Activated CD8-positive, alpha-beta memory T cell treated with anti-CD3 and anti-CD28 coated beads, Interleukin-2, amount 10 ng/mL, durations not matched to agents 7 days and 5 days (primary cell): ENCODE data around the gene PTPRM. TPM values are rescaled to one million over a fixed set of nuclear protein-coding genes. Genes with fewer than 3 reads are reported as not detected.

Experiments
- ATAC-seq: fragments of 150-1000 bp; cut with Tn5 transposase; one replicate; pipeline ENCODE4 v1.10.0; 2021; ENCODE audit warnings: moderate library complexity
- CTCF ChIA-PET: fragments of 350-600 bp; sonication (Branson Sonifier 250); formaldehyde crosslinking; loops from one replicate; lab custom pipeline; 2021; ENCODE audit warnings: antibody characterized with exemption; lab: Charles Lee
- DNase-seq: peaks from one replicate; pipeline ENCODE4 v3.0.0-alpha.2; 2020
- H3K27ac Mint-ChIP-seq: one replicate; pipeline ENCODE4 v1.8.0; 2021; ENCODE audit warnings: mild to moderate bottlenecking, mixed read lengths
- H3K27me3 Mint-ChIP-seq: one replicate; pipeline ENCODE4 v1.8.0; 2021; ENCODE audit warnings: mixed read lengths
- H3K36me3 Mint-ChIP-seq: one replicate; pipeline ENCODE4 v1.8.0; 2021; ENCODE audit warnings: mild to moderate bottlenecking, mixed read lengths
- H3K4me1 Mint-ChIP-seq: one replicate; pipeline ENCODE4 v1.8.0; 2021; ENCODE audit warnings: mixed read lengths
- H3K4me3 Mint-ChIP-seq: one replicate; pipeline ENCODE4 v1.8.0; 2021; ENCODE audit warnings: mild to moderate bottlenecking, moderate library complexity, mixed read lengths
- H3K9me3 Mint-ChIP-seq: one replicate; pipeline ENCODE4 v1.8.0; 2022; ENCODE audit warnings: low read depth, mixed read lengths
- total RNA-seq, 2 experiments: library from RNA; stranded (reverse); gene quantifications; one replicate each; pipeline ENCODE4 v1.2.3, GENCODE V29; 2021

The PTPRM gene
- total RNA-seq, 2 experiments from 2014 or later = 3.1 to 5.7 TPM

DNA sequence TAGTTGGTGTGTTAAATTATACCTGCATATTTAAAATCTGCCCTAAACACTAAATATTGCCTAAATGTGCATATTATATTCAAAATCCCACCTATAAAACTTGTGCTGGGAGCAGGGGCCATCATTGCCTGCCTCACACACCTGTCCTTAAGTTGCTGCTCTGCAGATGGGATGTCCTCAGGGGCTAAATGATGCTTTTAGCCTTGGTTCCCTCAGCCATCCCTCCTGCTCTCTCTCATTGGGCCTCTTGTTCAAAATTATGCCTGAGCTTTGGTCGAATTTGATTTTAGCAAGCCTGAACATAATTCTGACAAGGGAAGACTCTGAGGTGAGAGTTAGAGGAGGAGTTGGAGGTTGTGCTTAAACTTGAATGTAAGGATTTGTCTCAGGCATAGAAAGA lies 723.8 kb downstream of the PTPRM start:
- no peak for DNase-seq
- CTCF ChIA-PET = no interaction called here
- Mint-ChIP-seq H3K27ac (no peak overlapping the region), H3K27me3 (no peaks in the 10 kb centered on the region), H3K4me1 (no peaks in the 10 kb centered on the region), H3K4me3 (no peak overlapping the region), H3K9me3 (no peaks in the 10 kb centered on the region), H3K36me3 (no peaks in the 10 kb centered on the region)
- no peak for ATAC-seq

DNA sequence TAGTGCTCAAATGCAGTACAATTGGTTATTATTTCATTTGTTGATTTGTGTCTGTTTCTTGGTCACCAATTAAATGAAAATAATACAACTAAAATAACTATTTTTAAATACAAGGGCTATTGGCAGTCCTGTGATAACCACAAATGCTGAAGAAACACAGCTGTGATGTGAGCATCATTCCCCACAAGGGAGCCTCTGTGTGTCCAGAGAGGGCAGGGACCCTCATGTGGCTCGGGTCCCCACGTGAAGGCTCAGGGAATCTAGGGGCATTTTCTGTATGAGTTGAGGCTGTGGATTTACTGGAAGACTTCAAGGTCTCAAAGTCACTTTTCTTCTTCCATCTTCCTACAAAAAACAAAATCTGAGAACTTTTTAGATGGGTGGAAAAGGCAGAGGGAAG lies 726.1 kb downstream of the PTPRM start:
- ATAC-seq (no peak), DNase-seq (no peak)
- Mint-ChIP-seq H3K4me3 (no peak overlapping the region), H3K27me3 (no peaks in the 10 kb centered on the region), H3K4me1 (no peaks in the 10 kb centered on the region), H3K27ac (no peak overlapping the region), H3K36me3 (no peaks in the 10 kb centered on the region), H3K9me3 (no peaks in the 10 kb centered on the region)
- CTCF ChIA-PET = no interaction called here

DNA sequence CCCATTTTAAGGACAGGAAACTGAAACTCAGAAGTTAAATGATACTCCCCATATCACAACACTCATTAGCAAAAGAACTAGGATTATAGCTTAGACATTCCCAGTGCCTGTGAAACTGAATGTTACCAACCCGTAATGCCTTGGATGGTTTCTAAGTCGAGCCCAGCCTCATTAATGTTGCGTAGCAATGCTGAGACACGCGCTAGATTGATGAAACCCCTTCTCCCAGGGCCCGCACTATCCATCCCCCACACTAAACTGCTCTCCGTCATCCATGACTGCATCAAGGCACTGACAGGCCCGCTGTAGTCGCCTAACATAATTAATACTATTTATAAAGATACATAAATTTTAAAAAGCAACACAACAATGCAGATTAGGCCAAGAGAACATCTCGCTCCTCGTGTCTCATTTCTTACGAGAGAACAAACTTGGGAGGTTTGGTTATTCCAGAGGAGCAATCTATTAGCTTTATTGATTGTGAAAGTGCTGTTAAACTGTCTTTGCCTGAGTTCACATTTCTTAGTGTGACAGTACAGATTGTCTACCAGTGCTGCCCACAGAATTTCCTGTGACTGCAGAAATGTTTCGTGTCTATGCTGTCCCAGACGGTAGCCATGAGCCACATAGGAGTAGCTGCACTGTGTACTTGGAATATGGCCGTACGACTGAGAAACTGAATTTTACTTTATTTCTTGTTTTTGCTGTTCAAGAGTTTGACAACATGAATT lies 729.9 kb downstream of the PTPRM start:
- H3K36me3 Mint-ChIP-seq = no peaks in the 10 kb centered on the region
- CTCF ChIA-PET = no interaction called here
- no peak for ATAC-seq
- no peak for DNase-seq
- no peaks in the 10 kb centered on the region for H3K27me3 Mint-ChIP-seq
- no peaks in the 10 kb centered on the region for H3K9me3 Mint-ChIP-seq
- no peaks in the 10 kb centered on the region for H3K4me1 Mint-ChIP-seq
- H3K27ac Mint-ChIP-seq = no peak overlapping the region
- H3K4me3 Mint-ChIP-seq = no peak overlapping the region

DNA sequence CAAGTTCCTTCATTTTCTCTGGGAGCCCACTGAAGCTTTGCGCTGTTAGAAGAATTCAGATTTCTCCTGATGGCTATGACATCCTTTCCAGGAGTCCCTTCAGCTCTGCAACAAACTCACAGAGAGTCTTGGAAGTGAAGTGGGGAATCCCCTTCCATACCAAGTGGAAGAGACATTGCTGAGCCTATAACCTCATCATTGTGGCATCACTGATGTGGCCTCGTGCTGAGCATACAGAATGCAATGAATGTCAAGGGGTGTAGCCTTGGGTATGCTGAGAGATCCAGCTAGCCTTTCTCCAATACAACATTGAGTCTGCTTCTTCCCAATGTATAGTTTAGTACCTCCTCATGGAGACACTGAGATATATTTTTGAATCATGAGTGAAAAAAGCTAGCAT lies 731.1 kb downstream of the PTPRM start:
- H3K27me3 Mint-ChIP-seq = no peaks in the 10 kb centered on the region
- no peak for ATAC-seq
- no peaks in the 10 kb centered on the region for H3K4me1 Mint-ChIP-seq
- H3K27ac Mint-ChIP-seq = no peak overlapping the region
- H3K4me3 Mint-ChIP-seq = no peak overlapping the region
- DNase-seq = no peak
- H3K9me3 Mint-ChIP-seq = no peaks in the 10 kb centered on the region
- CTCF ChIA-PET = no interaction called here
- H3K36me3 Mint-ChIP-seq = no peaks in the 10 kb centered on the region

DNA sequence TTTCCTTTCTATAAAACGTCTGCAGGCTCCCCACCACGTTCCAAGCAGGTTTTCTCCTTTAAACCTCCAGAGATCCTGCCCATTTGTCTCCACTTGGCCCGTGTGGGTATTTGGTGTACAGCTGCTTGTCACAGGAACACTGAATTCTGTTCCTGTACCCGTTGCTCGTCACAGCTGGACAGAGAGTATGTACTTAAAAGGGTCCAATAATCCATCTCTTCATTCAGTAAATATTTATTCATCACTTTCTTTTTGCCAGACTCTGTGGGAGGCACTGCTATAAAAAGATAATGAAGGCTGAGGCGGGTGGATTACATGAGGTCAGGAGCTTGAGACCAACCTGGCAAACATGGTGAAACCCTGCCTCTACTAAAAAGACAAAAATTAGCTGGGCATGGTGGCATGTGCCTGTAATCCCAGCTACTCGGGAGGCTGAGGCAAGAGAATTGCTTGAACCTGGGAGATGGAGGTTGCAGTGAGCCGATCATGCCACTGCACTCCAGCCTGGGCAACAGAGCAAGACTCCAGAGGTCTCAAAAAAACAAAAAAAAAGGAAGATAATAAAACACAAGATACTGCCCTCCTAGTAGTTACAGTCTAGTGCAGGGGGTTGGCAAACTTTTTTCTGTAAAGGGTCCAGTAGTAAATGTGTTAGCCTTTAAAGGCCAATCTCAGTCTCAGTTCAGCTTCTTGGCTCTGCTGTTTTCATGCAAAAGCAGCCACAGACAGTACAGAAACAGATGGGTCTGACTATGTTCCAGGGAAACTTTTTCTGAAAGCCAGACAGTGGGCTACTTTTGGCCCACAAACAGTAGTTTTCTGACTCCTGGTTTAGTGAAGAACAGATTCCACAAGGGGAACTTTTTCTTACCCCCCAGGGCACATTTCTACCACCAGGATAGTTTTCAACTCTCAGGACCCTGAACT lies 732.2 kb downstream of the PTPRM start:
- ATAC-seq (no peak), DNase-seq (no peak)
- H3K9me3 Mint-ChIP-seq = no peaks in the 10 kb centered on the region
- no peaks in the 10 kb centered on the region for H3K36me3 Mint-ChIP-seq
- no peak overlapping the region for H3K4me3 Mint-ChIP-seq
- H3K27me3 Mint-ChIP-seq = no peaks in the 10 kb centered on the region
- no peaks in the 10 kb centered on the region for H3K4me1 Mint-ChIP-seq
- H3K27ac Mint-ChIP-seq = no peak overlapping the region
- CTCF ChIA-PET = no interaction called here

DNA sequence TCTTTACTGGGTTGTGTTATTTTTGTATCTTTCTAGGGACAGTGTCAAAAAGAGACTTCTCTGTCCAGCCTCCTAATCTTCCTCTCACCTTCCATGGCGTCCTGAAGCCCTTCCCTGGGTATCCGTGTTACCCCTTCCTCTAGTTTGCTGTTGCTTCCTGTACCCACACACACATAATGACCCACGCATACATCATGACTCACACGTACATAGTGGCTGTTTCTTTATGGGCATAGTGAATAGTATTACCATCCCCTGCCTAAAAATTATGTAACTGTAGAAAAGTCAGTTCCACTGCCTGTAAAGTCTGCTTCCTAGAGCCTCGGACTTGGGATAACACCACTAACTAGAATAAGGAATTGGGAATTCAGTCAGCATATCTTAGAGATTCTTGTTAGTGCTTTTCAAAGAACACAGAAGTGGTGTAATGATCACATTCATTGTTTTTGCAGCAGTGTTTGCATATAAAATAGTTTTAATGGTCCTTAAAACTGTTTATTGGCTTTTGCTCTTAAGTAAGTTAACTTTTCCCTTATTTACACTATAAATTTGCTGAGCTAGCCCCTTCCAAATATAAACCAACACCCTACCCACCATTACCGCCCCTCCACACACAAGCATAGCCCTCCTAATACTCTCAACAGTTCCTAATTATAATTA lies 733.8 kb downstream of the PTPRM start:
- no peaks in the 10 kb centered on the region for H3K27me3 Mint-ChIP-seq
- H3K4me3 Mint-ChIP-seq = no peak overlapping the region
- DNase-seq = no peak
- no peak overlapping the region for H3K27ac Mint-ChIP-seq
- no peaks in the 10 kb centered on the region for H3K36me3 Mint-ChIP-seq
- H3K4me1 Mint-ChIP-seq = no peaks in the 10 kb centered on the region
- no peaks in the 10 kb centered on the region for H3K9me3 Mint-ChIP-seq
- CTCF ChIA-PET = no interaction called here
- ATAC-seq = no peak

DNA sequence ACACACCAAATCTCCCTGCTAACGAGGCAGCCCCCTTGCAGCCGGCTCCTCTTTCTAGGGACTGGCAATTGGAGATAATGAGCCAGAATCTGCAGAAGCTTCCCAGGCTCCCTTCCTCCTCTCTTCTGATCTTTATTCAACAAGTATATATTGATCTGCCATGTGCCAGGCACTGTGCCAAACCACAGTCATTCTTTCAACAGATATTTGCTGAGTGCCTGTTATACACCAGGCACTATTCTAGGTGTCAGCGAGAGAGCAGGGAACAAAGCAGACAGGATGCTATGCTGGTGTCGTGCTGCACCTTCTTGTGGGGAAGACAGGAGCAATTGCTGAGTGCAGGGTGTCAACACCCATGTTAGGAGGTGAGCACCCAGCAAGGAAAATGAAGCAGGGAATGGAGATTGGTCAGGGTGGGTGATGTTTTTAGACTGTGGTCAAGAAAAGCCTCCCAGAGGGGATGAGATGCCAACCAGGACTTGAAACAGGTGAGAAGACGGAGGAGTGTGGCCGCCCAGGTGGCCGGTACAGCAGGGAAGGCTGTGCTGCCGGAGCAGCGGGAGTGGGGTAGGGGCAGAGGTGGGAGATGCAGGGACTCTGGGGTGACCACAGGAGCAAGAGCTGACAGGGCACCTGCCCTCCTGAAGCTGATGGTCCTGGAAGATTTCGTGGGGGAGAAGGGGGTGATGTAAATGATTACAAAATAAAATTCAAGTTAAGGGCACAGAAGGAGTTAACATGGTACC lies 734.5 kb downstream of the PTPRM start:
- Mint-ChIP-seq H3K9me3 (no peaks in the 10 kb centered on the region), H3K4me3 (no peak overlapping the region), H3K27me3 (no peaks in the 10 kb centered on the region), H3K36me3 (no peaks in the 10 kb centered on the region), H3K4me1 (no peaks in the 10 kb centered on the region), H3K27ac (no peak overlapping the region)
- ATAC-seq = no peak
- CTCF ChIA-PET = no interaction called here
- no peak for DNase-seq

DNA sequence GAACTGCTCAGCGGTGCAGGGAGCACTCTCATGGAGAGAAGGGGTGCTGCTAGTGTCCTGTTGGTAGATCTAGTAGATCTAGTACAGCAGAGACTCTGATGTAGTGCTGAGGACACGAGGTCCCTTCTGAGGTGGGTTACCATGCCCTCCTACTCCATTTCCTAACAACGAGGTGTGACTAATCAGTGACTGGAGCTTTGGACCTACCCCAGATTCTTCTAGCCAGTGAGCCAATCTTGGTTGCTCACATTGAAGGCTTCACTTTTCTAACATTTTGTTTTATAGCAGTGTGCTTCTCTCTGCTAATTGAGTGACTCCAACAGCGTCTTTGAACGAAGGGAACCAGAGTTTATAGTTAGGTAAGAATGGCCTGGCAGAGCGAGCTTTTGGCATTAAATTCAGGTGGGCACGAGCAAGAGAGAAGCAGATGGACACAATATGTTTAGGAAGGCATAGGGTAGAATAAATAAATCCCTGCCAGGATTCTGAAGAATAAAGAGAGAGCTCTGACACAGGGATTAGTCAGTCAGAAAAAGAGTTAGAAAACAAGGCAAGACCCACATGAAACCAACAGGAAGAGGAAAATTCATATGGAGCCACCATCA lies 736.1 kb downstream of the PTPRM start:
- H3K4me1 Mint-ChIP-seq = no peaks in the 10 kb centered on the region
- no peaks in the 10 kb centered on the region for H3K9me3 Mint-ChIP-seq
- DNase-seq = no peak
- H3K4me3 Mint-ChIP-seq = no peak overlapping the region
- ATAC-seq = no peak
- CTCF ChIA-PET = no interaction called here
- H3K27ac Mint-ChIP-seq = no peak overlapping the region
- no peaks in the 10 kb centered on the region for H3K36me3 Mint-ChIP-seq
- no peaks in the 10 kb centered on the region for H3K27me3 Mint-ChIP-seq

DNA sequence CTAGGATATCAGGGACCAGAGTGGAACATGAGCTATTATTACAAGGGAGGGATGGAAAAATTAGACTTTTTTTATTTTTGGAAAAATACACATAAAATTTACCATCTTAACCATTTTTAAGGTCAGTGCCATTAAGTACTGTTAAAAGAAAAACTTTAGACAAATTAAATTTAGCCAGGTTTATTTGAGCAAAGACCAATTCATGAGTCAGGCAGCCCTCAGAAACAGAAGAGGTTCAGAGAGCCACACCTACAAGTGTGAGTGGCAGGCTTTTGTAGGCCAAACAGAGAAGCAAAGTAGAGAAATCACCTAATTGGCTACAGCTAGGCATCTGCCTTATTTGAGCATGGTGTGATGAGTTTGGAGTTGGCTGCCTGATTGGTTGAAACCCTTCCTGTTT lies 740.8 kb downstream of the PTPRM start:
- Mint-ChIP-seq H3K36me3 (no peaks in the 10 kb centered on the region), H3K9me3 (no peaks in the 10 kb centered on the region), H3K27me3 (no peaks in the 10 kb centered on the region), H3K27ac (no peak overlapping the region), H3K4me1 (no peaks in the 10 kb centered on the region), H3K4me3 (no peak overlapping the region)
- DNase-seq = no peak
- CTCF ChIA-PET = no interaction called here
- no peak for ATAC-seq

DNA sequence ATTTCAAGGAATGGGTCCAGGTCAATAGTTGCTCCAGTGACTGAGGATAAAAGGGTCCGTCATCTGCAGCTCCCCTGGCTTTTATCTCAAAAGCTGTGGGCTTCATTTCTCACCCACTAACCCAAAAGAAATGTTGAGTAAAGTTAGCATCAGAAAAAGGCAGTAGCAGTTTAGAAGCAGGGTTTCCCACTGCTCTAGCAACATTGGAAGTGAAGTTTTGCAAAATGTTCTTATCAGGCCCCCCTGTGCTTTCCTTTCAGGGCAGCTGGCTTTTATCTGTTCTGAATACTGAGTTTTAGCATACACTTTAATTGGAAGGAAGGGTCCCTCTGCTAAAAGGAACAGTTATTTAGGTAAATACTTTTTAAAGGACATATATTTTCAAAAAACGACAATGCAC lies 745.9 kb downstream of the PTPRM start:
- no peak for ATAC-seq
- H3K27me3 Mint-ChIP-seq = no peaks in the 10 kb centered on the region

DNA sequence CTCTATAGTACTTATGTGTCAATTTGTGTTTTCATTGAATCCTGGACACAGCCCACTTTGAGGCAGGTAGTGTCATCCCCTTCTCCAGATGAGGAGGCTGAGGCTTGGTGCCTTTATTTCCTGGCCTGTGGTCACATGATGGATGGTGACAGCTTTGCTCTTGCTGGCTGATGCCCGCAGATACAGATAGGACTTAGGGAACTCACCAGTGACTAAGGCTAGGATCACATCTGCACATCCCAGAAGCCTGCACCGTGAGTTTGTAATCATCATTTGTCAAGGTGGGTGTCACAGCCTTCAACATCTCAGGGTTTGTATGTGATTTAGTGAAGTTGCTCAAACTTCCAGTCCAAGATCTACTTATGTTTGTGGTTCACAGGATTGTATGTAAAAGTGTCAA lies 747.0 kb downstream of the PTPRM start:
- ATAC-seq (no peak), DNase-seq (no peak)
- H3K36me3 Mint-ChIP-seq = no peaks in the 10 kb centered on the region
- CTCF ChIA-PET = no interaction called here
- H3K27me3 Mint-ChIP-seq = no peaks in the 10 kb centered on the region
- H3K4me3 Mint-ChIP-seq = no peak overlapping the region
- no peaks in the 10 kb centered on the region for H3K9me3 Mint-ChIP-seq
- no peaks in the 10 kb centered on the region for H3K4me1 Mint-ChIP-seq
- H3K27ac Mint-ChIP-seq = no peak overlapping the region

More for the DNA sequence above, 745.9 kb downstream of the PTPRM start:
- Mint-ChIP-seq H3K9me3 (no peaks in the 10 kb centered on the region), H3K4me1 (no peaks in the 10 kb centered on the region), H3K27ac (no peak overlapping the region), H3K36me3 (no peaks in the 10 kb centered on the region), H3K4me3 (no peak overlapping the region)
- CTCF ChIA-PET = no interaction called here
- DNase-seq = no peak

DNA sequence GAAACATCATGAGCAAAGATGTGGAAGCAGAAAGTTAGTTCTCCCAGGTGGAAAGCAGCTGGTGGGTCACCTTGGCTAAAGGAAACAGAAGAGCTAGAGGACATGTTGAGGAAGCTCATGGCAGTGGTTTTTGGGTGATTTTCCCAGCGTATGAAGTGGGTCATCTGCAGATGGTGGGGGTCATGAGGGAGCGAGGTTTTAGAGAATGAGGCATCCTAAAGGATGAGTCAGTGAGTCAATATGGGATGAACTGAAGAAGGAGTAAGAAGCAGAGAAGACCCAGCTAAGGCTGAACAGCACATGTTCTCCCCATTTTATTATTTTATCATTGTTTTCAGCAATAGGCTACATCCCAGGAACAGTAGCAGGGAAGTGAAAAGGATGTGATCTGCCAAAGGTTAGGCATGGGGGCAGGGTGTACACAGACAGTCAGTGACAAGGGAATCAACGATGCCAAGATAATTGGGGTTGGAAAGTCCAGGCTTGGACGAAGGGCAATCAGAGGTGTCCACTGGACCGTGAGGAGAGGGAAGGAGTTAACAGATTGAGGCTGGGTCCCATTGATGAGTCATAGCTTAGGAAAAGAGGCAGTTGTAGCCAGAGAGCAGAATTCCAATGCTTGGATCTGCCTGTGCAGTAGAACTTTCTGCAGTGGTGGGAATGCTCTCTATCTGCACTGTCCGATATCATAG lies 752.8 kb downstream of the PTPRM start:
- no peak overlapping the region for H3K4me3 Mint-ChIP-seq
- H3K27me3 Mint-ChIP-seq = no peaks in the 10 kb centered on the region
- CTCF ChIA-PET = interaction anchor here (1.1 kb wide), 1 partner anchor 10 kb away, joined by 4 read pairs; no protein-coding TSS in a partner anchor
- DNase-seq (no peak), ATAC-seq (no peak)
- H3K36me3 Mint-ChIP-seq = no peaks in the 10 kb centered on the region
- no peaks in the 10 kb centered on the region for H3K4me1 Mint-ChIP-seq
- H3K27ac Mint-ChIP-seq = no peak overlapping the region
- no peaks in the 10 kb centered on the region for H3K9me3 Mint-ChIP-seq
